Endothelial cell of umbilical vein (primary cell): Measurements from ENCODE around the gene C1orf198.

Experiments
- CTCF ChIP-seq, 2 donors: IDR thresholded peaks; 1 replicate in 1 of 2; 2 replicates in 1 of 2; pipeline ENCODE4 v1.5.1; 2011; ENCODE audit warnings: low read length in 2 of 2, mild to moderate bottlenecking in 2 of 2, moderate library complexity in 2 of 2, control low read depth in 1 of 2, inconsistent platforms in 1 of 2, low read depth in 1 of 2; ENCODE audit not compliant: insufficient read depth in 1 of 2; ENCODE audit errors: extremely low read depth in 1 of 2
- EZH2 ChIP-seq: IDR thresholded peaks from 2 replicates; pipeline ENCODE4 v1.6.1; 2012; ENCODE audit warnings: borderline replicate concordance, low read depth, mild to moderate bottlenecking, moderate library complexity, low read length, inconsistent platforms; ENCODE audit not compliant: severe bottlenecking
- JUN ChIP-seq: IDR thresholded peaks from 2 replicates; pipeline ENCODE4 v1.6.1; 2011; ENCODE audit warnings: borderline replicate concordance, low read depth; ENCODE audit not compliant: insufficient read length, insufficient read depth
- MYC ChIP-seq: IDR thresholded peaks from one replicate; pipeline ENCODE4 v1.6.1; 2011; ENCODE audit warnings: mild to moderate bottlenecking, low read depth, low read length
- POLR2A ChIP-seq: IDR thresholded peaks from 2 replicates; pipeline ENCODE4 v1.6.1; 2012; ENCODE audit warnings: low read depth, mild to moderate bottlenecking, control low read depth, low read length
- POLR2AphosphoS5 ChIP-seq: IDR thresholded peaks from 2 replicates; pipeline ENCODE4 v1.6.1; 2012; ENCODE audit warnings: low read depth, mild to moderate bottlenecking, control low read depth, low read length, moderate library complexity; ENCODE audit not compliant: insufficient read depth
- TF ChIP-seq, protein P1 (sequence below): IDR thresholded peaks from 2 replicates; pipeline ENCODE4 v1.6.1; 2011; ENCODE audit not compliant: insufficient read depth, insufficient read length

- TF ChIP-seq CTCF (IDR thresholded peaks at IDR 0.05; ENCODE audit: extremely low read depth in 1 of 2, insufficient read depth in 1 of 2, low read depth in 1 of 2, low read length in 2 of 2) (no peak), EZH2 (no peak), POLR2AphosphoS5 (no peak), POLR2A (no peak), MYC (no peak), JUN (no peak)
- TF ChIP-seq, protein P1, sequence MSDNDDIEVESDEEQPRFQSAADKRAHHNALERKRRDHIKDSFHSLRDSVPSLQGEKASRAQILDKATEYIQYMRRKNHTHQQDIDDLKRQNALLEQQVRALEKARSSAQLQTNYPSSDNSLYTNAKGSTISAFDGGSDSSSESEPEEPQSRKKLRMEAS = no peak
Measured at GRCh38 chr1:230794871-230795605, 73.3 kb downstream of the C1orf198 start.
